ENCODE data around the gene SLX4IP.
"Not testable (repeated sequence)": the region's sequence is repeated elsewhere in the genome, so short reads cannot be mapped to it uniquely, and the experiment has no call there.

SLX4IP gene

DNA sequence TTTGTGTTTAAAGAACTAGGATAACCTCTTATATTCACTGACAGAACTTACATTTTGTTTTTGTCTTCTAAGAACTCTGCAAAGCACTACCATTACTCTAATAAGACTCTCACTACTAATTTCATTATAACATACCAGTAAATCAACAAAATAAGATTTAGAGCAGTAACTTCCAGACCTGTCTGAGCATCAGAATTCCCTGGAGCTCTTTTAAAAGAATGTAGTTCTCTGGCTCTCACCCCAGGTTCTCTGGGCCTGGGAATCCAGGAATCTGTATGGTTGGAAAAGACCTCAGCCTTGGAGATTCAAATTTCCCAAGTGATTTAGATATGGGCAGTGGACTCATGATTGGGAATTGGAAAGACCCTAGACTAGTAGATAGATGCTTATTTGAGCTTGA lies 149.3 kb downstream of the SLX4IP start:
- no peaks in the 10 kb centered on the region for H3K4me1 ChIP-seq (ENCODE audit: control insufficient read depth, insufficient read depth, low read length)

DNA sequence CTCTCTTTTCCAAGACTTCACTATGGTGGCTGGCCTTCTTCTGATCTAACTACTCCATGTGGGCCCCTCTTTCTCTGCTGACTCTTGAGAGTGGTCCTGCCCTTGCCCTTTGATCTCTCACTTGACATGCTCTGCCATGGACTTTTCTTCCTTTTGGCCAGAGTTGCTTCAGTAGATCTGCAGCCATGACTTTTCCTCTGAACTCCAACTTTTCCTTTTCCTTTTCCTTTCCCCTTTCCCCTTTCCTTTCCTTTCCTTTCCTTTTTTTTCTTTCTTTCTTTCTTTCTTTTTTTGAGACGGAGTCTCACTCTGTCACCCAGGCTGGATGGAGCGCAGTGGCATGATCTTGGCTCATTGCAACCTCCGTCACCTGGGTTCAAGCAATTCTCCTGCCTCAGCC lies 150.2 kb downstream of the SLX4IP start:
- H3K4me1 ChIP-seq (ENCODE audit: control insufficient read depth, insufficient read depth, low read length) = no peaks in the 10 kb centered on the region
- no peaks in the 10 kb centered on the region for H3K36me3 ChIP-seq (ENCODE audit: control insufficient read depth, insufficient read depth, low read length)
- H3K27ac ChIP-seq (ENCODE audit: low read depth, low read length) = no peak overlapping the region
- no peaks in the 10 kb centered on the region for H3K27me3 ChIP-seq (ENCODE audit: control insufficient read depth, insufficient read depth, low read length)
- no peak overlapping the region for H3K4me3 ChIP-seq (ENCODE audit: low read length)
- H3K9ac ChIP-seq (ENCODE audit: low read length) = no peak overlapping the region

More for the DNA sequence above, 149.3 kb downstream of the SLX4IP start:
- no peaks in the 10 kb centered on the region for H3K36me3 ChIP-seq (ENCODE audit: control insufficient read depth, insufficient read depth, low read length)
- H3K27me3 ChIP-seq (ENCODE audit: control insufficient read depth, insufficient read depth, low read length) = no peaks in the 10 kb centered on the region
- no peak overlapping the region for H3K4me3 ChIP-seq (ENCODE audit: low read length)
- H3K27ac ChIP-seq (ENCODE audit: low read depth, low read length) = no peak overlapping the region
- H3K9ac ChIP-seq (ENCODE audit: low read length) = no peak overlapping the region

DNA sequence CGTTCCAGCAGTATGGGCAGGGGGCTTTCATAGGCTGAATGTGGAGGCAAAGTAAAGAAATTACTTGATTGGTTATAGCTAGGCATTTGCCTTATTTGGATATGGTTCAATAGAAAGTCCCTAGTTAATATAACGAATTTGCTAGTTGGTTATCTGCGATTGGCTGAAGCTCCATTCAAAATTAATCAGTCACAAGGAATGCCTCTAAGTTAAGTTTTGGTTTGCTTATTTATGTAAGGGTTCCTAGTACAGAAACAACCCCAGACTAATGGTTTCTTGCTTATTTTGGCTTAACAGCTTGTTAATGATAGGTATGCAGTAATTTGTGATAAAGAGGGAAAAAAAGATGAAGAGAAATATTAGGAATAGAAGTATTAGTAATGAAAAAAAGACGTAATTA lies 151.2 kb downstream of the SLX4IP start:
- H3K9ac ChIP-seq (ENCODE audit: low read length) = no peak overlapping the region
- H3K36me3 ChIP-seq (ENCODE audit: control insufficient read depth, insufficient read depth, low read length) = no peaks in the 10 kb centered on the region
- H3K27me3 ChIP-seq (ENCODE audit: control insufficient read depth, insufficient read depth, low read length) = no peaks in the 10 kb centered on the region
- no peak overlapping the region for H3K4me3 ChIP-seq (ENCODE audit: low read length)
- H3K27ac ChIP-seq (ENCODE audit: low read depth, low read length) = no peak overlapping the region
- no peaks in the 10 kb centered on the region for H3K4me1 ChIP-seq (ENCODE audit: control insufficient read depth, insufficient read depth, low read length)

DNA sequence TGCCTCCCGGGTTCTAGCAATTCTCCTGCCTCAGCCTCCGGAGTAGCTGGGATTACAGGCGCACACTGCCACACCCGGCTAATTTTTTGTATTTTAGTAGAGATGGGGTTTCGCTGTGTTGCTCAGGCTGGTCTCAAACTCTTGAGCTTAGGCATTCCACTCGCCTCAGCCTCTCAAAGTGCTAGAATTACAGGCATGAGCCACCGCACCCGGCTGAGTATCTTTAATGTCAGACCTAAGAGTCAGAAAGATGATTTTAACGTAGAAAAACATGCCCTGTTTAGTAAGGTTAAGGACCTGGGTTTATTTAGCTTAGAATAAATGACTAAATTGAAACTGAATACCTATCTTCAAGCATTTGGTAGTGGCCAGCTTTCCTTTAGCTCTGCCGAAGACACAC lies 155.3 kb downstream of the SLX4IP start:
- not testable (repeated sequence) for H3K27ac ChIP-seq (ENCODE audit: low read depth, low read length); H3K27me3 ChIP-seq (ENCODE audit: control insufficient read depth, insufficient read depth, low read length); H3K4me3 ChIP-seq (ENCODE audit: low read length); H3K36me3 ChIP-seq (ENCODE audit: control insufficient read depth, insufficient read depth, low read length); H3K4me1 ChIP-seq (ENCODE audit: control insufficient read depth, insufficient read depth, low read length); H3K9ac ChIP-seq (ENCODE audit: low read length)

DNA sequence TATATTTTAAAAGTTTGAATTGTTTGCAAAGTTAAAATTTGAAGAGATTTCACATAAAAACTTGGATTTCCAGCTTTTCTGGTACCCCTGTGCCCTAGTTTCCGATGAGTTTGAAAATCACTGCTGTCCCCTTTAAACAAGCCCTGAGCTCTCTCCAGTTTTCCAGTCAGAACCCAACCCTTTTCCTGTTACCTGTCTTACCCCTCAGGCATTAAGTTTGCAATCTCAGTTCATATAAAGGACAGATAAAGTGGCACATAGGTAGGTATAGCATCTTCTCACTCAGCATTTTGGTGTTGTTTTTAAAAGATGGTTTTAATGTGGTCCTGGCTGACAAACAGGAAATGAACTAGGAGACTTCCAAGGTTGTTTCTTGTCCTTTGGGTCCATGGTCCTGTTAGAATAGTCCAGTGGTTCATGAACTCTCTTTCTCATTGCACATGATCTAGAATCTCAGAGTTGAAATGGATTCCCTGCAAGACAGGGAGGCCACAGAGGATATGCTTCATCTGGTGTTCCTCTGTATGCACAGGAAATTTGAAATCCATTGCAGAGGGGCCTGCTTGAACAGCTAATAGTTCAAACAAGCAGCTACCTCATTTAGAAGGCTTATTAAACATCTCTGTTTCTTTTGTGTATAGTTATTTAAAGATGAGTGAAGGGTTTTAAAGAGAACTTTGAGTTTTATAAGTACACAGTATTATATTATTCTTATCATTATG lies 156.0 kb downstream of the SLX4IP start:
- Histone ChIP-seq H3K36me3 (ENCODE audit: control insufficient read depth, insufficient read depth, low read length) (no peaks in the 10 kb centered on the region), H3K4me3 (ENCODE audit: low read length) (no peak overlapping the region), H3K4me1 (ENCODE audit: control insufficient read depth, insufficient read depth, low read length) (peaks cover 4% of the 10 kb centered on the region), H3K27me3 (ENCODE audit: control insufficient read depth, insufficient read depth, low read length) (no peaks in the 10 kb centered on the region), H3K9ac (ENCODE audit: low read length) (no peak overlapping the region), H3K27ac (ENCODE audit: low read depth, low read length) (no peak overlapping the region)

DNA sequence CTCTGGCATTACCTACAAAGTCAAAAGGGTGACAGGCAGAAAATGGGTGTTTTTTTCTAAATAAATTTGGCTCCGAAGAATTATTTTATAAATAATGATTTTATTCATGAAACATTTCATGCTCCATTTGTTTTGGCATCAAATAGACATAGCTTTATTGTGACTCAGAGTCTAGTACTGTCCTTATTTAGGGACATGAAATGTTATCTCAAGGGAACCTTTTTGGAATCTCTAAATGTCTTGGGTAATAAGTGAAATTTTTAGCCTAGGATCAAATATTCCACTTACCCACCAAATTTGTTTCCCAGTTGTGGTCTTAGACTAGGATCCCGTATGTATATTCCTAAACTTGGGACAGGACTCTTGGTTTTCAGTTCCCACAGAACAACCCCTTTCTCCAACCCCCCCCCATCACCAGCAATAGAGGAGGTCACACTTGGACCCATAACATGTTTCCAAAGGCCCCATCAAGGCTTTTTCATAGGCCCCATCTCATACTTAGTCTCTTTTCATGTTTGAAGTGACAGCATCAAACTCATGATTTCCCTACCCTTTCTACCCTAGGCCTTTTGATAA lies 156.9 kb downstream of the SLX4IP start:
- peaks cover 4% of the 10 kb centered on the region for H3K4me1 ChIP-seq (ENCODE audit: control insufficient read depth, insufficient read depth, low read length)
- H3K27me3 ChIP-seq (ENCODE audit: control insufficient read depth, insufficient read depth, low read length) = no peaks in the 10 kb centered on the region
- no peak overlapping the region for H3K27ac ChIP-seq (ENCODE audit: low read depth, low read length)
- no peak overlapping the region for H3K9ac ChIP-seq (ENCODE audit: low read length)
- no peak overlapping the region for H3K4me3 ChIP-seq (ENCODE audit: low read length)
- H3K36me3 ChIP-seq (ENCODE audit: control insufficient read depth, insufficient read depth, low read length) = no peaks in the 10 kb centered on the region

DNA sequence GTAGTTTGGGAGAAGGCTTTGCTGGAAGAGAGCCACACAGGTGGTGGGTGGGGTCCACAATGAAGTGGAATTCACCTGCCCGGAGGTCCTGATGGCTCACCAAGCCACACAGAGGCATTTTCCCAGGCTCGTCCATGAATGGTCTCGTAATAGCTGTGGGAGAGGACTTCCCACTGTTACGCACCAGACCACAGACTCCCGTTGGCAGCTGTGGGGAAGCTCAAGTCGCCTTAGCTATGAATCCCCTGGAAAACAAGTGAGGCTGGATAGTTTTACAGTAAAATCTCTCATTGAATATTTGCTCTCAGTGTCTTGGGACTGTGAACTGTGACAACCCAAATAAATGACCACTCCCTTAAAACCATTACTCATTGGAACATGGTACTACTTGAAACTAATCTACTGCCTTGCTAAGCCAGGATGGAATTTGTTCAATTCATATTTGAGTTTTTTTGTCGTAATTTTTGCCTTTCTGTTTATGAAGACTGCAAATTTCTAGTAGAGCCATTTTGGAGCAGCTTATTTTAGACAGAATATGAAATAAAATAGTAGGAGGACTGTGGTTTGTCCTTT lies 159.3 kb downstream of the SLX4IP start:
- Histone ChIP-seq H3K9ac (ENCODE audit: low read length) (no peak overlapping the region), H3K36me3 (ENCODE audit: control insufficient read depth, insufficient read depth, low read length) (no peaks in the 10 kb centered on the region), H3K27me3 (ENCODE audit: control insufficient read depth, insufficient read depth, low read length) (no peaks in the 10 kb centered on the region), H3K27ac (ENCODE audit: low read depth, low read length) (no peak overlapping the region), H3K4me1 (ENCODE audit: control insufficient read depth, insufficient read depth, low read length) (peaks cover 4% of the 10 kb centered on the region), H3K4me3 (ENCODE audit: low read length) (no peak overlapping the region)

DNA sequence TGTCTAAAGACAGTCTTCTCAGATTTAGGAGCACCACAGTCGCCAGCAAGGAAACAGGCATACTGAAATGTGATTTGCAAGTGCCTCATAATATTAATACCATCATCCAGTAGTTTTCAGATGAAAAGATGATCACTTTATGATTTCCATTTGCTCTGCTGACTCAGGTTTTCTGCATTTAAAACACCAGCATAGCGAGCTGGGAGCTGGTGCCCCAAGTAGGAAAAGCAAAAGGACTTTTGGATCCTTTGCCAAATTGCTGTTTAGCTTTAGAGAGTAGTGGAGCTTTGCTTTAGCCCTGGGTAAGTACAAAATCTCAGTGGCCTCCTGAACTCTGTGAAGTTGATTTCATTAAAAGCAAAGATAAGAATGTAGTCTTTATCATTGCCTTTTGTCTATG lies 160.2 kb downstream of the SLX4IP start:
- H3K27ac ChIP-seq (ENCODE audit: low read depth, low read length) = no peak overlapping the region
- H3K4me1 ChIP-seq (ENCODE audit: control insufficient read depth, insufficient read depth, low read length) = peaks cover 4% of the 10 kb centered on the region
- H3K27me3 ChIP-seq (ENCODE audit: control insufficient read depth, insufficient read depth, low read length) = no peaks in the 10 kb centered on the region
- H3K36me3 ChIP-seq (ENCODE audit: control insufficient read depth, insufficient read depth, low read length) = no peaks in the 10 kb centered on the region
- no peak overlapping the region for H3K9ac ChIP-seq (ENCODE audit: low read length)
- H3K4me3 ChIP-seq (ENCODE audit: low read length) = no peak overlapping the region

DNA sequence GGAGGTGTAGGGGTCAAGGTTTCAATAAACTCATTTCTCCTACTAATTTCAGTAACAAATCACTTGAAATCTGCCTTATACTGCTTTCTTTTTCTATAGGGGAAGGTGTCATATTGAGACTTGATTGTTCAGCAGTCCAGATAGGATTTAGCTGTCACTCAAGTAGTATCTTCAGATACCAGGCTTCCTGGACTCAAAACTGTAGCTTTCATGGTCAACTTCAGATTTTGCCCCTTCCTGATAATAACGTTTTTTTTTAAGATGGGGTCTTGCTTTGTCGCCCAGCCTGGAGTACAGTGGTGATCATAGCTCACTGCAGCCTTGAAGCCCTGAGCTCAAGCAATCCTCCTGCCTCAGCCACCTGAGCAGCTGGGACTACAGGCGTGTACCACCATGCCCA lies 160.9 kb downstream of the SLX4IP start:
- no peak overlapping the region for H3K9ac ChIP-seq (ENCODE audit: low read length)
- H3K4me3 ChIP-seq (ENCODE audit: low read length) = no peak overlapping the region
- H3K4me1 ChIP-seq (ENCODE audit: control insufficient read depth, insufficient read depth, low read length) = peaks cover 4% of the 10 kb centered on the region
- H3K36me3 ChIP-seq (ENCODE audit: control insufficient read depth, insufficient read depth, low read length) = no peaks in the 10 kb centered on the region
- no peaks in the 10 kb centered on the region for H3K27me3 ChIP-seq (ENCODE audit: control insufficient read depth, insufficient read depth, low read length)
- no peak overlapping the region for H3K27ac ChIP-seq (ENCODE audit: low read depth, low read length)

DNA sequence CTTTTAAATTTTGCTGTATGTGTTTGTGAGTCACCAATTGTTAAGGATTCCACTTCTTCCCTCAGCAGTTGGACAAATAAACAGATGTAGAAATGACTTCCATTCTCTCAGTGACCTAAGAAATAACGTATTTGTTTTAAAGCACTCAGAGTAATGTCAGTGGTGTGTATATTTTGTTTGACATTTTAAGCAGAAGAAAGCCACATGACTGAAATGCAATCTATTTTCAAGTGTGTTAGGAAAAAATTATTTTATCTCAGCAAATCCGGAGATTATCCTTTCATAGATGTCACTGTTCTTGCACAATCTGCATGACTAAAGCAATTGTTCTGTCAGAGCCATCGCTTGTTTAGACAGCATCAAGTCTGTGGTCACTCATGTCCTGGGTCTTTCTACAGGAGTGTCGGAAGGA lies 161.6 kb downstream of the SLX4IP start:
- Histone ChIP-seq H3K4me1 (ENCODE audit: control insufficient read depth, insufficient read depth, low read length) (peaks cover 4% of the 10 kb centered on the region), H3K27me3 (ENCODE audit: control insufficient read depth, insufficient read depth, low read length) (no peaks in the 10 kb centered on the region), H3K4me3 (ENCODE audit: low read length) (no peak overlapping the region), H3K36me3 (ENCODE audit: control insufficient read depth, insufficient read depth, low read length) (no peaks in the 10 kb centered on the region), H3K9ac (ENCODE audit: low read length) (no peak overlapping the region), H3K27ac (ENCODE audit: low read depth, low read length) (no peak overlapping the region)

DNA sequence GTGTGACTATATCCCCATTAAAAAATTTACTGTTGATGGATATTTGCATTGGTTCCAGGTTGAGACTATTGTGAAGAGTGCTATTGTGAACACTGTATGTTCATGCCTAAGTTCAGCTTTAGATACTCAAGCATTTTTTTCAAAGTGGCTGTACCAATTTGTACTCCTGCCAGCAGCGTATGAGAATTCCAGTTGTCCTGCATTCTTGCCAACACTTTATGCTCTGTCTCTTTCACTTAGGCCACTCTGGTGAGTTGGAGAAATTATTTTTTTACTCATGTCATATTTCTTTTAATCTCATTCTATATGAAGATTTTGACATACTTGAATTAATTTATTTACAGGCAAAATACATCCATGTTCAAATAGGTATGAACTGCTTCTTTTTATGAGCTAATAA lies 162.5 kb downstream of the SLX4IP start:
- Histone ChIP-seq H3K36me3 (ENCODE audit: control insufficient read depth, insufficient read depth, low read length) (no peaks in the 10 kb centered on the region), H3K4me1 (ENCODE audit: control insufficient read depth, insufficient read depth, low read length) (no peaks in the 10 kb centered on the region), H3K4me3 (ENCODE audit: low read length) (no peak overlapping the region), H3K27me3 (ENCODE audit: control insufficient read depth, insufficient read depth, low read length) (no peaks in the 10 kb centered on the region), H3K9ac (ENCODE audit: low read length) (no peak overlapping the region), H3K27ac (ENCODE audit: low read depth, low read length) (no peak overlapping the region)

DNA sequence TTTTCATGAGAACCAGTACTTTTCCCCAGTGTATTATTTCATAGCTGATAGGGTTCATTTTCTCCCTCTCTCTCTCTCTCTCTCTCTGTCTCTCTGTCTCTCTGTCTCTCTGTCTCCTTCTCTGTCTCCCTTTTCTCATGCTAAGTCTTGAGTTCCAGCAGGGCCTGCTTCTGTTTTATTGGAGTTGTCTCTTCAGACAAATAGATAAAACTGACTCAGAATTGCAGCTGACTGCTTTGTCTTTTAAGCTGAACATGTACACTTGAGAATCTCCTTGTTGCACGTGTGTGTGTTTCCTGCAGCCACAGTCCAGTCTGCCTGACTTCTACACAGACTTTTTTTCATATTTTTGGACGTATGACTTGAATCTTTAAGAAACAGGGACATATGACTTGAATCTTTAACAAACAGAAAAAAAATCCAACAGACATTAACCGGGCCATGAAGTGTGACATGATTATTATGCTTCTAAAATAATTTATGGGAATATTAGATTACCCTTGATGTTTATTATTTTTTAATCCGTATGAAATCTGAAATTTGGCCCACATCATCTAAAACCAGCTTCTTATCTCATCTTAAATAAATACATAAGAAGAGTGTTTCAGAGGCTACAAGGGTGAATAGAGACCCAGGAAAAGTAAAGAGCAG lies 167.2 kb downstream of the SLX4IP start:
- H3K4me3 ChIP-seq (ENCODE audit: low read length) = no peak overlapping the region
- no peak overlapping the region for H3K27ac ChIP-seq (ENCODE audit: low read depth, low read length)
- peaks cover 2% of the 10 kb centered on the region for H3K36me3 ChIP-seq (ENCODE audit: control insufficient read depth, insufficient read depth, low read length)

More for the DNA sequence above, 167.2 kb downstream of the SLX4IP start:
- H3K27me3 ChIP-seq (ENCODE audit: control insufficient read depth, insufficient read depth, low read length) = no peaks in the 10 kb centered on the region
- no peak overlapping the region for H3K9ac ChIP-seq (ENCODE audit: low read length)
- no peaks in the 10 kb centered on the region for H3K4me1 ChIP-seq (ENCODE audit: control insufficient read depth, insufficient read depth, low read length)

All from rectal smooth muscle tissue (tissue), 1 donor.